Vein endothelial cell (primary cell): ENCODE data around the gene HIRIP3. TPM values are rescaled to one million over a fixed set of nuclear protein-coding genes. Genes with fewer than 3 reads are reported as not detected.

ENCODE experiments used
- total RNA-seq: library from RNA; depleted of rRNA; stranded (reverse); fragments of >200 nt; gene quantifications from 2 replicates; pipeline ENCODE4 v1.2.3, GENCODE V29; 2012

The HIRIP3 gene, protein sequence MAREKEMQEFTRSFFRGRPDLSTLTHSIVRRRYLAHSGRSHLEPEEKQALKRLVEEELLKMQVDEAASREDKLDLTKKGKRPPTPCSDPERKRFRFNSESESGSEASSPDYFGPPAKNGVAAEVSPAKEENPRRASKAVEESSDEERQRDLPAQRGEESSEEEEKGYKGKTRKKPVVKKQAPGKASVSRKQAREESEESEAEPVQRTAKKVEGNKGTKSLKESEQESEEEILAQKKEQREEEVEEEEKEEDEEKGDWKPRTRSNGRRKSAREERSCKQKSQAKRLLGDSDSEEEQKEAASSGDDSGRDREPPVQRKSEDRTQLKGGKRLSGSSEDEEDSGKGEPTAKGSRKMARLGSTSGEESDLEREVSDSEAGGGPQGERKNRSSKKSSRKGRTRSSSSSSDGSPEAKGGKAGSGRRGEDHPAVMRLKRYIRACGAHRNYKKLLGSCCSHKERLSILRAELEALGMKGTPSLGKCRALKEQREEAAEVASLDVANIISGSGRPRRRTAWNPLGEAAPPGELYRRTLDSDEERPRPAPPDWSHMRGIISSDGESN
- 3.9 and 4.4 TPM in 2 replicates for total RNA-seq

GRCh38 chr16:29995324-29995910, at the start of gene HIRIP3:
Gene HIRIP3 (minus strand): TSS chr16:29995617. CDS start chr16:29995605, 12 bp downstream.

GRCh38 chr16:30030841-30031413, 35.5 kb upstream of the HIRIP3 start, which contains the start of gene TLCD3B:
Gene TLCD3B (minus strand): TSS chr16:30031271. CDS start chr16:30030527, 744 bp downstream.

DNA sequence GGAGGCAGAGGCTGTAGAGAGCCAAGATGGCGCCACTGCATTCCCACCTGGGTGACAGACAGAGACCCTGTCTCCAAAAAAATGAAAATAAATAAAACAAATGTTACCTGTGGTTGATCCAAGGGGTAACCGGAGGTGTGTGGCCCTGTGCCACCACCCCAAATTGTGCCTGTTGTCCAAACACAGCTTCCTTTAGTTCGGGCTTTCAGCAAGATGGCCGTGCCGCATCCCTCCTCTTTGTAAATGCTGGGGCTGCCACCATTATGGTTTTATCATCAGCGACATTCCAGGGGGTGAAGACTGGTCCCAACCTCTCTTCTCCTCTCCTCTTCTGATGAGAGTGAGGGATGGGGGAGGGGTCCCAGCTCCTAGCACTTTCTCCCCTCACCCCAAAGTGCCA, 27.5 kb upstream of the HIRIP3 start, which contains the start of gene C16orf92:
Gene C16orf92, plus strand, starts transcription at position 312 of the 400 bp plus-strand sequence. CDS start 143 bp downstream, outside the sequence.

GRCh38 chr16:30010844-30011713, 15.7 kb upstream of the HIRIP3 start, which contains the start of gene DOC2A:
Gene DOC2A (minus strand): TSS chr16:30011027. CDS start chr16:30010222, 805 bp downstream.

DNA sequence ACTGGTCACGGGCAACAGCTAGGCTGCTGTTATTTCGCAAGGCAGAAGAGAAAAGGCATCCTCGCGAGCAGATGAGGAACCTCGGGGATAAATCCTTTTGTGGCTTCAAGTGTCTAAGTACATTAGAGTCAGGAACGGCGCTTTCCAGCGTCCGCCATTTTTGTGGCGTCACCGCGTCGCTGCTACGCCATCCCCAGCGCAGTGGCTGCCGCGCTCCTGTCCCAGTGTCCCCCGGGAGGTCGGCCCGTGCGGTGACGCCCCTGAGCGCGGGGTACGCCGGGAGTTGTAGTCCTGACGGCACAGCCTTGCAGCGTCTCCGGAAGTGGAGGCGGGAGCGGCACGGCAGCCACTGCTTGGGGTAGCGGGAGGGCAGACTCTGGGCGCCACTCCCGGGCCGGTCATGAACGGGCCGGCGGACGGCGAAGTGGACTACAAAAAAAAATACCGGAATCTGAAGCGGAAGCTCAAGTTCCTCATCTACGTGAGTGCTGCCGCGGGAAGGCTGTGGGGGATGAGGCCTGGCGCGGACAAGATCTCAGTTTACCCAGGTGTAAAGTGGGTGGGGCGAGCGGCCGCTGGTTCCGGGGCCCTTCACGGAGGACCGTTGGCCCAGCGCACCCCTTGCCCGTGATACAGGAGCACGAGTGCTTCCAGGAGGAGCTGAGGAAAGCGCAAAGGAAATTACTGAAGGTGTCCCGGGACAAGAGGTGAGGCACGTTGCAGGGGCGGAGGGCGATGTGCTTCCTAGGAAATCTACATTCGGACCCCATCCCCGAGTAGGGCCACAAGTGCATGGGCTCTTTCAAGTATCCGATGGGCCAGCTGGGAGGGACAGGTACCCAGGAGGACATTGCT, 721 bp upstream of the HIRIP3 start, which contains the start of gene INO80E:
Gene INO80E, plus strand, starts transcription at position 331 of the 855 bp plus-strand sequence. Its CDS starts 70 bp downstream, at position 401.

DNA sequence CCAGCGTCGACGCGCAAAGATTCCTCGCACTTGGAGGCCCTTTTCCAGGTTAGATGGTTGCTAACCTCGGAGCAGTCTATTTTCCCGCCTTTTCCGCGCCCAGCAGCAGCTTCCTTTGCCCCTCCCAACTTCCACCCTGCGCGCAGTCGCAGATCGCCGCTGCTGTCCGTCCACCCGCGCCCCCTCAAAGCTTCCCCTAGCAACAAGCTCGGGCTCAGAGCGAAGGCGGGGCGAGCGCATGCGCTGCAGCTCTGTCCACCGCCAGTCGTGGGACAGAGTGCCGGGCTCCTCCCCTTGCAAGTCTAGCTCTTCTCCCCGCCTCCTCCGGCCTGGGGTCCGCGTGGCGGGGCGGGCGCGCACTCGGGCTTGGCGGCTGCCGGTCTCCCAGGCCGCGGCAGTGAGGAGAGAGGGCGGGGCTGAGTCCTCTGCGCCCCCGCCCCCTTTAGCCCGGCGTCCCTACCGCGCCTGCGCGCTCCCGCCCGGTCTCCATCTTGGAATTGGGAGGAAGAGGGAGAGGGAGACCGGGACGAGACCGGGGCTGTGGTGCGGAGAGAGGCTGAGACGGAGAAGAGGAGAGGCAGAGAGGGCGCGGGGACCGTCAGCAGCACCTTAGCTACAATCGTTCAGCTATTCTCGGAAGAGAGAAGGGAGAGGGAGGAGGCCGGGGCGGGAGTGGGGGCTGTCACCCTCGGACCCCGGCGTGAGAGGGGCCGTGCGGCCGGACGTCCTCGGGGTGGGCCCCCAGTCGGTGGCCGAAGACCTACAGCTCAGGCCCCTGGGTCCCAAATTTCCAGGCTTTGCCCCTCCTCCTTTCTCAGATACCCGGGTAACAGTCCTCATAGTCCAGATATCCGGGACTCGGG, 21.8 kb downstream of the HIRIP3 start, which contains the start of gene TAOK2:
Gene TAOK2, plus strand, starts transcription at position 485 of the 863 bp plus-strand sequence. CDS start 3,905 bp downstream, outside the sequence.

DNA sequence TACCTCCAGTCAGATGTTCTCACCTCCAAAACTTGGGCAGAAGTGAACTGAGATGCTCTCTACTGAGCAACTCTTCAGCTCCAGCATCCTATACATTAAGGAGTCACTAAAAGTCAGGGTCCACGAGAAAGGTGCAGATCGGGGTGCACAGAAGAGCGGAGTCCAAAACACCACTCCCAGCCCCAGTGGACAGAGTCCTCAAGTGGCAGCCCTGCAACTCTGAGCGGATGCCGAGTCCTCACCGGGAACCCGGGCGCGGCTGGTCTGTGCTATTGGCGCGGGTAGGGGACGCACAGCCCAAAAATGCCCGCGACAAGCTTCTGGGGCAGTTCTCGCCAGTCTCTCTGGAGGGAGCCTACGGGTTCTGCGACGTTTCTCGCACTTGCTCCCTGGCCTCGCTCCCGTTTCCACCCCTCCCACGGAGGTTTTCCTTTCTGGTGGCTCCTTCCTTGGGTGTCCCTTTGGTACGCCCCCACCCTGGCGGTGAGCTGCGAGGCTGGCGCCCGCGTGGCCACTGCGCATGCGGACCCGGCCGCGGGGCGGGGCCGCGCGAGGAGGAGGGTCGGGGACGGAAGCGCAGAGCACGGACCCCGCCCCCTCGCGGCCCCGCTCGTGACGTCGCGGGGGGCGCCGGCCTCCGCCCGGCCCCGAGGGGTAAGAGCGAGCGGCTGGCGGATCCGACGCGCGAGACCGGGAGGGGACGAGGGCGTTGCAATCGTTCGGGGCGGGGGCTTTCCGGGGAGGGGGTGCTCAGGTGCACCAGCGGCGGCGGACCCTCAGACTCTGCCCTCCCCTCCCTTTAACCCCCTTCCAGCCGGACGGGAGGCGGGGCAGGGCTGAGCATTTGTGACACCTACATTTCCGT, 33.7 kb downstream of the HIRIP3 start, which contains the start of gene TMEM219:
Gene TMEM219, plus strand, starts transcription at position 601 of the 865 bp plus-strand sequence. CDS start 1,065 bp downstream, outside the sequence.

Other genes with a start within 250 kb of the HIRIP3 start
- not detected in 2 replicates for gene C16orf54, start 249.6 kb downstream of the HIRIP3 start, total RNA-seq
- gene ZG16, start 217.4 kb downstream of the HIRIP3 start, total RNA-seq, result not detected in 2 replicates
- gene KIF22, start 204.9 kb downstream of the HIRIP3 start, total RNA-seq, result 39.2 and 48.9 TPM in 2 replicates
- gene MAZ, start 189.1 kb downstream of the HIRIP3 start, total RNA-seq, result 178 and 253 TPM in 2 replicates
- 0.19 and 0.65 TPM in 2 replicates for gene PRRT2, start 183.4 kb downstream of the HIRIP3 start, total RNA-seq
- gene PAGR1, start 179.5 kb downstream of the HIRIP3 start, total RNA-seq, result 22.5 and 23.7 TPM in 2 replicates
- 186 and 227 TPM in 2 replicates for gene MVP, start 175.2 kb downstream of the HIRIP3 start, total RNA-seq
- 80.7 and 87.2 TPM in 2 replicates for gene CDIPT, start 132.4 kb downstream of the HIRIP3 start, total RNA-seq
- gene SEZ6L2, start 96.1 kb downstream of the HIRIP3 start, total RNA-seq, result 0.67 and 1.6 TPM in 2 replicates
- 0.33 and 0.48 TPM in 2 replicates for gene ASPHD1, start 95.1 kb downstream of the HIRIP3 start, total RNA-seq
- 14.7 and 17.0 TPM in 2 replicates for gene KCTD13, start 69.4 kb downstream of the HIRIP3 start, total RNA-seq
- gene TMEM219, start 33.5 kb downstream of the HIRIP3 start, total RNA-seq, result 74.7 and 91.1 TPM in 2 replicates
- 115 and 128 TPM in 2 replicates for gene TAOK2, start 21.7 kb downstream of the HIRIP3 start, total RNA-seq
- gene INO80E, start 624 bp upstream of the HIRIP3 start, total RNA-seq, result 30.7 and 57.3 TPM in 2 replicates
- gene DOC2A, start 15.4 kb upstream of the HIRIP3 start, total RNA-seq, result 0.29 TPM in 1 of 2 replicates, not detected in the other
- gene C16orf92, start 27.6 kb upstream of the HIRIP3 start, total RNA-seq, result not detected in 2 replicates
- gene TLCD3B, start 35.7 kb upstream of the HIRIP3 start, total RNA-seq, result not detected in 2 replicates
- 719 and 1,079 TPM in 2 replicates for gene ALDOA, start 70.1 kb upstream of the HIRIP3 start, total RNA-seq
- gene PPP4C, start 80.4 kb upstream of the HIRIP3 start, total RNA-seq, result 293 and 325 TPM in 2 replicates
- 0.10 and 0.33 TPM in 2 replicates for gene TBX6, start 96.3 kb upstream of the HIRIP3 start, total RNA-seq
- gene YPEL3, start 100.6 kb upstream of the HIRIP3 start, total RNA-seq, result 16.8 and 30.4 TPM in 2 replicates
- gene GDPD3, start 117.9 kb upstream of the HIRIP3 start, total RNA-seq, result 1.3 and 1.8 TPM in 2 replicates
- gene MAPK3, start 127.6 kb upstream of the HIRIP3 start, total RNA-seq, result 70.8 and 112 TPM in 2 replicates
- 5.6 and 6.8 TPM in 2 replicates for gene CORO1A, start 188.0 kb upstream of the HIRIP3 start, total RNA-seq
- gene BOLA2B, start 198.0 kb upstream of the HIRIP3 start, total RNA-seq, result 96.4 and 190 TPM in 2 replicates
- 31.4 and 50.0 TPM in 2 replicates for gene SLX1A, start 198.3 kb upstream of the HIRIP3 start, total RNA-seq
- 12.4 and 13.7 TPM in 2 replicates for gene SULT1A3, start 203.6 kb upstream of the HIRIP3 start, total RNA-seq